HFFc6 (cell line): ENCODE results near the gene SRGAP3. TPM values are rescaled to one million over a fixed set of nuclear protein-coding genes. Genes with fewer than 3 reads are reported as not detected.

ENCODE experiments used
- DNase-seq: peaks from one replicate; pipeline ENCODE4 v3.0.0-alpha.2; 2018
- H3K27ac Mint-ChIP-seq: 2 replicates; pipeline ENCODE4 v1.8.0; 2020; ENCODE audit warnings: mild to moderate bottlenecking, mixed read lengths
- H3K27me3 Mint-ChIP-seq: 2 replicates; pipeline ENCODE4 v1.8.0; 2021; ENCODE audit warnings: mild to moderate bottlenecking, moderate library complexity, mixed read lengths; ENCODE audit not compliant: insufficient read depth
- H3K36me3 Mint-ChIP-seq: 2 replicates; pipeline ENCODE4 v1.8.0; 2021; ENCODE audit warnings: low read depth, mixed read lengths
- H3K4me1 Mint-ChIP-seq: 2 replicates; pipeline ENCODE4 v1.8.0; 2020; ENCODE audit warnings: low read depth, mixed read lengths
- H3K4me3 Mint-ChIP-seq: 2 replicates; pipeline ENCODE4 v1.8.0; 2020; ENCODE audit warnings: mild to moderate bottlenecking, moderate library complexity, mixed read lengths
- H3K9me3 Mint-ChIP-seq: 2 replicates; pipeline ENCODE4 v1.8.0; 2020; ENCODE audit warnings: mild to moderate bottlenecking, mixed read lengths
- CTCF ChIP-seq: fragments of 200-600 bp; sonication (generic); IDR thresholded peaks from 2 replicates; pipeline ENCODE4 v1.5.0; 2021; ENCODE audit warnings: antibody characterized with exemption, mild to moderate bottlenecking
- total RNA-seq, 6 experiments: library from RNA; stranded (reverse); fragmentation: NEBNext Ultra II Directional; extraction: Animal tissue kit (Norgen Biotek cat#: 25700); gene quantifications; 2 replicates in 1 of 6; 3 replicates in 5 of 6; pipeline ENCODE4 v1.2.3, GENCODE V29; 2021

The SRGAP3 gene
- total RNA-seq, 6 experiments from 2014 or later = 0.23 to 0.92 (median 0.77) TPM

GRCh38 chr3:8983591-8983990, 265.9 kb downstream of the SRGAP3 start:
- no peak for TF ChIP-seq CTCF
- H3K4me1 Mint-ChIP-seq = no peaks in the 10 kb centered on the region
- peaks cover 10% of the 10 kb centered on the region; the same call in 1 of the 2 replicates for H3K9me3 Mint-ChIP-seq
- no peak overlapping the region for H3K27ac Mint-ChIP-seq
- no peak for DNase-seq
- H3K36me3 Mint-ChIP-seq = peaks cover 3% of the 10 kb centered on the region; the same call in 1 of the 2 replicates
- H3K4me3 Mint-ChIP-seq = no peak overlapping the region
- peaks cover 26% of the 10 kb centered on the region for H3K27me3 Mint-ChIP-seq

GRCh38 chr3:8983026-8983425, 266.4 kb downstream of the SRGAP3 start:
- no peak overlapping the region for H3K27ac Mint-ChIP-seq

GRCh38 chr3:8982509-8982908, 266.9 kb downstream of the SRGAP3 start:
- Mint-ChIP-seq H3K27me3 (peaks cover 29% of the 10 kb centered on the region), H3K4me1 (no peaks in the 10 kb centered on the region), H3K9me3 (peaks cover 10% of the 10 kb centered on the region; the same call in 1 of the 2 replicates), H3K27ac (no peak overlapping the region), H3K4me3 (no peak overlapping the region), H3K36me3 (peaks cover 3% of the 10 kb centered on the region; the same call in 1 of the 2 replicates)
- DNase-seq = no peak
- TF ChIP-seq CTCF = no peak

More at GRCh38 chr3:8983026-8983425, 266.4 kb downstream of the SRGAP3 start:
- Mint-ChIP-seq H3K4me3 (no peak overlapping the region), H3K27me3 (peaks cover 29% of the 10 kb centered on the region), H3K4me1 (no peaks in the 10 kb centered on the region), H3K9me3 (peaks cover 10% of the 10 kb centered on the region; the same call in 1 of the 2 replicates), H3K36me3 (peaks cover 3% of the 10 kb centered on the region; the same call in 1 of the 2 replicates)
- no peak for TF ChIP-seq CTCF
- DNase-seq = no peak

- H3K36me3 Mint-ChIP-seq = peaks cover 3% of the 10 kb centered on the region; the same call in 1 of the 2 replicates
- H3K4me1 Mint-ChIP-seq = no peaks in the 10 kb centered on the region
- peaks cover 30% of the 10 kb centered on the region for H3K27me3 Mint-ChIP-seq
- no peak for DNase-seq
- no peak for TF ChIP-seq CTCF
- H3K27ac Mint-ChIP-seq = no peak overlapping the region
- H3K4me3 Mint-ChIP-seq = no peak overlapping the region
- peaks cover 10% of the 10 kb centered on the region; the same call in 1 of the 2 replicates for H3K9me3 Mint-ChIP-seq
These were observed 267.7 kb downstream of the SRGAP3 start for GRCh38 chr3:8981700-8982099.

GRCh38 chr3:8981296-8981695, 268.1 kb downstream of the SRGAP3 start:
- Mint-ChIP-seq H3K4me1 (no peaks in the 10 kb centered on the region), H3K4me3 (no peak overlapping the region), H3K36me3 (peaks cover 3% of the 10 kb centered on the region; the same call in 1 of the 2 replicates), H3K27ac (no peak overlapping the region), H3K9me3 (peaks cover 10% of the 10 kb centered on the region; the same call in 1 of the 2 replicates), H3K27me3 (peaks cover 34% of the 10 kb centered on the region)
- no peak for TF ChIP-seq CTCF
- DNase-seq = no peak
